ENCODE measurements around the gene EFL1. TPM values are rescaled to one million over a fixed set of nuclear protein-coding genes. Genes with fewer than 3 reads are reported as not detected.

The EFL1 gene
- total and polyA plus RNA-seq, 10 of the 15 experiments (the other 5 are each of a cell fraction or from before 2014, with no cell fraction given): 6.2 to 42.3 (median 24.7) TPM

GRCh38 chr15:82172506-82172905 lies 90.0 kb downstream of the EFL1 start:
- no peak for FAIRE-seq
- no peak for TF ChIP-seq SIX5 (IDR thresholded peaks at IDR 0.05; ENCODE audit: low read depth, low read length, severe bottlenecking)
- no peak for TF ChIP-seq CHD1 (IDR thresholded peaks at IDR 0.05; ENCODE audit: low read depth, low read length)
- no peak for TF ChIP-seq BACH1 (IDR thresholded peaks at IDR 0.05; ENCODE audit: borderline replicate concordance)
- TF ChIP-seq SMAD5 (IDR thresholded peaks at IDR 0.05; ENCODE audit: low read depth): no peak
- no peak for TF ChIP-seq MTA3 (IDR thresholded peaks at IDR 0.05; ENCODE audit: borderline replicate concordance, low read length)
- TF ChIP-seq TCF3 (IDR thresholded peaks at IDR 0.05; ENCODE audit: borderline replicate concordance, insufficient read depth, low read depth, low read length): no peak
- TF ChIP-seq FOXM1 (IDR thresholded peaks at IDR 0.05; ENCODE audit: low read depth, low read length): no peak
- TF ChIP-seq MTA2 (IDR thresholded peaks at IDR 0.05; ENCODE audit: low read depth): no peak
- no peak for TF ChIP-seq CEBPZ (IDR thresholded peaks at IDR 0.05; ENCODE audit: low read depth, low read length)
- TF ChIP-seq SRF (IDR thresholded peaks at IDR 0.05; ENCODE audit: low read depth in 2 of 2, low read length in 2 of 2): no peak
- TF ChIP-seq WRNIP1 (IDR thresholded peaks at IDR 0.05; ENCODE audit: borderline replicate concordance, low read depth, low read length): no peak
- TF ChIP-seq RAD51 (IDR thresholded peaks at IDR 0.05): no peak
- no peak for TF ChIP-seq MAX (IDR thresholded peaks at IDR 0.05; ENCODE audit: low read depth, low read length)
- no peak for TF ChIP-seq KDM1A (IDR thresholded peaks at IDR 0.05; ENCODE audit: borderline replicate concordance)
- TF ChIP-seq REST (IDR thresholded peaks at IDR 0.05; ENCODE audit: low read depth, low read length): no peak
- no peak for TF ChIP-seq USF1 (IDR thresholded peaks at IDR 0.05; ENCODE audit: borderline replicate concordance, extremely low read length, insufficient read depth, low read depth, low read length)
- TF ChIP-seq POLR2AphosphoS5 (IDR thresholded peaks at IDR 0.05; ENCODE audit: low read length): no peak
- no peak for TF ChIP-seq FOS (IDR thresholded peaks at IDR 0.05; ENCODE audit: borderline replicate concordance, extremely low read depth, insufficient read length)

More at GRCh38 chr15:82172506-82172905, 90.0 kb downstream of the EFL1 start:
- ChIA-PET RAD21 (ENCODE audit: unreplicated experiment) (no interaction called here), POLR2A (no interaction called here), CTCF (interaction anchor here (1.1 kb wide), 1 partner anchor 32 kb away, joined by 3 read pairs; no protein-coding TSS in a partner anchor), SMC1A (ENCODE audit: uncharacterized antibody, unreplicated experiment) (no interaction called here)
- intact Hi-C loops (cut with micrococcal nuclease; ENCODE audit: unreplicated experiment) (no loop called here), in situ Hi-C loops (cut with MboI) (no loop called here)
- BruUV-seq (replicated peaks): no TSS peak
- ATAC-seq (no peak), DNase-seq (ENCODE audit: low read depth, low spot score) (no peak)
- Histone ChIP-seq H4K20me1 (ENCODE audit: control insufficient read depth, insufficient read depth) (no peaks in the 10 kb centered on the region), H3K9me3 (replicated peaks; ENCODE audit: control insufficient read depth, insufficient read depth, low read length) (no peaks in the 10 kb centered on the region), H3K9ac (ENCODE audit: control insufficient read depth, insufficient read depth, low read length) (no peak overlapping the region), H3K4me1 (ENCODE audit: control insufficient read depth, insufficient read depth, low read length) (no peaks in the 10 kb centered on the region), H3K27me3 (replicated peaks in 1 of 2; ENCODE audit: control insufficient read depth in 2 of 2, insufficient read depth in 2 of 2, low read length in 1 of 2) (no peaks in the 10 kb centered on the region), H3K27ac (ENCODE audit: control insufficient read depth, insufficient read depth) (no peak overlapping the region), H3K36me3 (ENCODE audit: control insufficient read depth in 2 of 2, insufficient read depth in 2 of 2, low read length in 1 of 2) (no peaks in the 10 kb centered on the region; a peak in 1 of 4 replicates), H2AFZ (ENCODE audit: control insufficient read depth, low read depth, low read length) (no peak overlapping the region), H3K79me2 (ENCODE audit: control insufficient read depth, insufficient read depth, low read length) (no peaks in the 10 kb centered on the region), H3K4me3 (no peak overlapping the region), H3K4me2 (ENCODE audit: control insufficient read depth, insufficient read depth) (no peak overlapping the region)
- WGBS (ENCODE audit: insufficient coverage, insufficient replicate concordance, low lambda C conversion rate, missing lambda C conversion rate): 96% methylated on average over 4 of the region's 4 CpGs

All from GM12878 (cell line).